DOHH2 (cell line): ENCODE measurements around the gene UBAP1L.

Source experiments
- H3F3A ChIP-seq: fragments of 200-600 bp; sonication (generic), shearing (Covaris generic); 2 replicates; pipeline ENCODE4 v1.6.0; 2016; ENCODE audit warnings: antibody characterized with exemption, mild to moderate bottlenecking; ENCODE audit not compliant: control insufficient read depth, insufficient read depth
- H3K27ac ChIP-seq: fragments of 200-600 bp; sonication (generic); 2 replicates; pipeline ENCODE4 v1.5.1; 2014; ENCODE audit warnings: low read depth, mild to moderate bottlenecking, low read length, moderate library complexity
- H3K27me3 ChIP-seq: fragments of 200-600 bp; sonication (generic); 2 replicates; pipeline ENCODE4 v1.6.1; 2014; ENCODE audit warnings: mild to moderate bottlenecking, low read length, mixed read lengths; ENCODE audit not compliant: control insufficient read depth
- H3K36me3 ChIP-seq: fragments of 200-600 bp; sonication (generic); 2 replicates; pipeline ENCODE4 v1.6.1; 2014; ENCODE audit warnings: mild to moderate bottlenecking, low read length, moderate library complexity, mixed read lengths; ENCODE audit not compliant: control insufficient read depth
- H3K4me1 ChIP-seq: fragments of 200-600 bp; sonication (generic); 2 replicates; pipeline ENCODE4 v1.6.1; 2014; ENCODE audit warnings: mild to moderate bottlenecking, low read length, mixed read lengths; ENCODE audit not compliant: control insufficient read depth
- H3K4me2 ChIP-seq: fragments of 200-600 bp; sonication (generic); 2 replicates; pipeline ENCODE4 v1.6.0; 2014; ENCODE audit warnings: mild to moderate bottlenecking, low read length, moderate library complexity
- H3K4me3 ChIP-seq: fragments of 200-600 bp; sonication (generic); 2 replicates; pipeline ENCODE4 v1.5.1; 2014; ENCODE audit warnings: mild to moderate bottlenecking, low read length, mixed read lengths
- H3K79me2 ChIP-seq: fragments of 200-600 bp; sonication (generic); 2 replicates; pipeline ENCODE4 v1.6.1; 2014; ENCODE audit warnings: mild to moderate bottlenecking, low read length, mixed read lengths; ENCODE audit not compliant: control insufficient read depth
- H3K9me2 ChIP-seq: fragments of 200-600 bp; sonication (generic); replicated peaks from 2 replicates; pipeline ENCODE4 v1.6.1; 2014; ENCODE audit warnings: mild to moderate bottlenecking, low read length, mixed read lengths; ENCODE audit not compliant: control insufficient read depth
- H3K9me3 ChIP-seq: fragments of 200-600 bp; sonication (generic); 2 replicates; pipeline ENCODE4 v1.6.1; 2014; ENCODE audit warnings: antibody characterized with exemption, low read length, mixed read lengths; ENCODE audit not compliant: control insufficient read depth, insufficient read depth
- H4K20me1 ChIP-seq: fragments of 200-600 bp; sonication (generic); 2 replicates; pipeline ENCODE4 v1.6.0; 2014; ENCODE audit warnings: low read depth, mild to moderate bottlenecking, antibody characterized with exemption, low read length, moderate library complexity; ENCODE audit not compliant: control insufficient read depth, insufficient read depth
- EZH2phosphoT487 ChIP-seq: fragments of 200-600 bp; sonication (generic); IDR thresholded peaks from 2 replicates; pipeline ENCODE4 v1.6.1; 2017; ENCODE audit warnings: borderline replicate concordance, mild to moderate bottlenecking, antibody characterized with exemption, low read length, moderate library complexity, mixed read lengths
- TF ChIP-seq, protein P1 (sequence below): fragments of 200-600 bp; sonication (generic); IDR thresholded peaks from one replicate; pipeline ENCODE4 v1.5.1; 2014; ENCODE audit warnings: antibody characterized with exemption, mild to moderate bottlenecking, low read depth, low read length; ENCODE audit not compliant: poor library complexity, severe bottlenecking

Gene UBAP1L

DNA sequence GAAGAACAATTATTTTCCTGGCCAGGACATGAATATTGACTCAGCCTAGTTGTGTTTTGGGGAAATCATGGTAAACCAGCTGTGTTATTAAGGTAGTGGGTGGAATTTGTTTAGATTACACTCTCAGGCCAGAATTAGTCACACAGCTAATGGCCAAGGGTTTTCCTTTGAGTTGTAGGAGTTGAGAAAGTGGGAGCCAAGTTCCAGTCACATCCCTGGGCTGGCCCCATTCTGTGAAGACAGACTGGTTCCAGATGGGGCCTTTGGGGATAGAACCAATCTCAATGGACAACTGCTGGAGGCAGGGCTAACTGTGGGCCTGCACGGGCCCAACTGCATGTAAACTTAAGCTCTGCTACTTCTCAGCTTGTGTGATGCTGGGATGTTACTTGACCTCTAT lies 45.8 kb downstream of the UBAP1L start:
- H3K9me2 ChIP-seq = no peaks in the 10 kb centered on the region
- no peaks in the 10 kb centered on the region for H3K36me3 ChIP-seq
- no peak overlapping the region for H3K27ac ChIP-seq
- no peaks in the 10 kb centered on the region for H3F3A ChIP-seq
- no peak for TF ChIP-seq EZH2phosphoT487
- TF ChIP-seq, protein P1, sequence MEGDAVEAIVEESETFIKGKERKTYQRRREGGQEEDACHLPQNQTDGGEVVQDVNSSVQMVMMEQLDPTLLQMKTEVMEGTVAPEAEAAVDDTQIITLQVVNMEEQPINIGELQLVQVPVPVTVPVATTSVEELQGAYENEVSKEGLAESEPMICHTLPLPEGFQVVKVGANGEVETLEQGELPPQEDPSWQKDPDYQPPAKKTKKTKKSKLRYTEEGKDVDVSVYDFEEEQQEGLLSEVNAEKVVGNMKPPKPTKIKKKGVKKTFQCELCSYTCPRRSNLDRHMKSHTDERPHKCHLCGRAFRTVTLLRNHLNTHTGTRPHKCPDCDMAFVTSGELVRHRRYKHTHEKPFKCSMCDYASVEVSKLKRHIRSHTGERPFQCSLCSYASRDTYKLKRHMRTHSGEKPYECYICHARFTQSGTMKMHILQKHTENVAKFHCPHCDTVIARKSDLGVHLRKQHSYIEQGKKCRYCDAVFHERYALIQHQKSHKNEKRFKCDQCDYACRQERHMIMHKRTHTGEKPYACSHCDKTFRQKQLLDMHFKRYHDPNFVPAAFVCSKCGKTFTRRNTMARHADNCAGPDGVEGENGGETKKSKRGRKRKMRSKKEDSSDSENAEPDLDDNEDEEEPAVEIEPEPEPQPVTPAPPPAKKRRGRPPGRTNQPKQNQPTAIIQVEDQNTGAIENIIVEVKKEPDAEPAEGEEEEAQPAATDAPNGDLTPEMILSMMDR = no peak
- H3K27me3 ChIP-seq = peaks cover 13% of the 10 kb centered on the region
- H3K4me3 ChIP-seq = no peak overlapping the region
- H3K79me2 ChIP-seq = no peaks in the 10 kb centered on the region
- no peak overlapping the region for H3K4me2 ChIP-seq
- no peaks in the 10 kb centered on the region for H3K9me3 ChIP-seq
- no peaks in the 10 kb centered on the region for H4K20me1 ChIP-seq
- peaks cover 11% of the 10 kb centered on the region for H3K4me1 ChIP-seq

DNA sequence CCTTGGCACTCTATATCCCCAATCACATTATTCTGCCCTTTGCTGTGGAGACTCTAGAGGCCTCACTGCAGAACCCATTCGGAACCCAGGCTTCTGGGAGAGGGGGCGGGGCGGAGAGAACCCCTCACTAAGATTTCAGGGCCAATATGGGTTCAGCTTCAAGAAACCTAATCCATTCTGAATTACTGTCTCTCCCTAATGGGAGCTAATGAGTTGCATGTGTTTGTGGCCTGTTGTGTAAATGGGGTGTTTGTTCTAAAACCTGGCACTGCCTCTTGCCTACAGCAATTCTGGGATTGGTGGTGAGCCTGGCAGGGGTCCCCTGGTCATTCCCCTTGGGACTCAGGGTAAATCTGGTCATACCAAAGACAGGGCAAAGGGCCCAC lies 46.6 kb downstream of the UBAP1L start:
- no peaks in the 10 kb centered on the region for H4K20me1 ChIP-seq
- H3K36me3 ChIP-seq = no peaks in the 10 kb centered on the region
- no peak overlapping the region for H3K27ac ChIP-seq
- no peak for TF ChIP-seq EZH2phosphoT487
- TF ChIP-seq, protein P1 = no peak
- H3K79me2 ChIP-seq = no peaks in the 10 kb centered on the region
- peaks cover 11% of the 10 kb centered on the region for H3K4me1 ChIP-seq
- no peak overlapping the region for H3K4me2 ChIP-seq
- H3K9me2 ChIP-seq = no peaks in the 10 kb centered on the region
- no peaks in the 10 kb centered on the region for H3K9me3 ChIP-seq
- no peak overlapping the region for H3K4me3 ChIP-seq
- H3F3A ChIP-seq = no peaks in the 10 kb centered on the region
- peaks cover 15% of the 10 kb centered on the region for H3K27me3 ChIP-seq

DNA sequence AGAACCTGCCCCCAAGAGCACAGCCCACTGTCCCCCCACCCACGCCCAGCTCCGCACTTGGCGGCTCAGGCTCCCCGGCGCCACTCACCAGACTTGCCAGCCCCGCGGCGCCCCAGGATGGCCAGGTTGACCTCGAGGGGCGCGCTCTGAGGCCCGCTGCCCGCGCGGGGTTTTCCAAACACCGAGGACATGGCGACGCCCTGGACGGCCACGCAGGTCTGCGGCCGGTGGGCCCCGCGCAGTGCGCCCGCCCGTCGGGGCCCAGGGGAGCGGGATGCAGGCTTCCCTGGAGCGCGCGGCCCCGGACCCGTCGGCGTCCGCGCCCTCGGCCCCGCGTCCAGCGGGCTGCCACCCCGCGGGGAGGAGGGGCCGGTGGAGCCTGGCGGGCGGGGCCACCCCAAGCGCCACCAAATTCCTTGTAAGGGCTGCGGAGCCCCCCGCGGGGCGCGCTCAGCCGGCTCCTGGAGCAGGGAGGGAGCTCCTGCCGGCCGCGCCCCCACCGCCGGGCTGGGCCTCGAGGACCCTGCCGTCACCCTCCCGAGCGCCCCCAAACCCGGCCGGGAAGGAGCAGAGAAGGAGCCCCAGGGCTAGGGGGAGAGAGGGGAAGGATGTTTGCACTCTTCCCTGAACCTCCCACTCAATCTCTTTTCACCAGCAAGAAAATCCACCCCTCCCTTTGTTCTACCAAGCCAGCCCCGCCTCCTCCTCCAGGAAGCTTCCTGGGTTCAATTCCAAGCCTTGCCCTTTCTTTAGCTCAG lies 47.2 kb downstream of the UBAP1L start, which contains the start of gene RASL12:
RASL12 (minus strand) TSS at position 347 of the 758 bp plus-strand sequence; CDS start at position 191, 156 bp downstream.
- Histone ChIP-seq H3K4me2 (no peak within 1 kb of the TSS), H3K4me1 (peaks cover 11% of the 10 kb centered on the region), H3K79me2 (no peaks in the 10 kb centered on the region), H3F3A (no peaks in the 10 kb centered on the region), H3K27ac (no peak within 1 kb of the TSS), H3K9me2 (no peaks in the 10 kb centered on the region), H3K27me3 (peaks cover 16% of the 10 kb centered on the region), H3K36me3 (no peaks in the 10 kb centered on the region), H4K20me1 (no peaks in the 10 kb centered on the region), H3K4me3 (no peak within 1 kb of the TSS), H3K9me3 (no peaks in the 10 kb centered on the region)
- no peak for TF ChIP-seq EZH2phosphoT487
- TF ChIP-seq, protein P1 = no peak

DNA sequence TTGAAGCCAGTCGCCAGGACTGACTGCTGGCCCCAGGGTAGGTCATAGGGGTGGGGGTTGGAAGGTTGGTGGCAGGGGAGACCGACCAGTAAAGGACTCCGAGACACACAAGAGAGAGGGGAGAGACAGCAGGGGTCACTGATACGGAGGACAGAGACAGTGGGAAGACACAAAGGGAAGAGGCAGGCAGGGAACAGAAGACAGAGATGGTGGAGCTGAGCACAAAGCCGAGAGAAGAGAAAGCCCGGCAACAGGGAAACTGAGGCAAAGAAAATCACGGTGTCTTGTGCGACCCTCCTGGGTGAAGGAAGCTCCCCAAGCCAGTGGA lies 47.7 kb downstream of the UBAP1L start:
- no peak overlapping the region for H3K4me3 ChIP-seq
- H3F3A ChIP-seq = no peaks in the 10 kb centered on the region
- peaks cover 16% of the 10 kb centered on the region for H3K27me3 ChIP-seq
- no peaks in the 10 kb centered on the region for H3K79me2 ChIP-seq
- no peaks in the 10 kb centered on the region for H3K9me3 ChIP-seq
- no peaks in the 10 kb centered on the region for H4K20me1 ChIP-seq
- no peak overlapping the region for H3K27ac ChIP-seq
- no peaks in the 10 kb centered on the region for H3K36me3 ChIP-seq
- no peak for TF ChIP-seq EZH2phosphoT487
- TF ChIP-seq, protein P1 = no peak
- H3K4me1 ChIP-seq = peaks cover 9% of the 10 kb centered on the region
- no peak overlapping the region for H3K4me2 ChIP-seq
- no peaks in the 10 kb centered on the region for H3K9me2 ChIP-seq
